SKM-1 treated with dmso at 0.1 percent for 144 hours (cell line): ENCODE results near the gene PDSS2.
"Not testable (repeated sequence)": the region's sequence is repeated elsewhere in the genome, so short reads cannot be mapped to it uniquely, and the experiment has no call there.

Source experiments
- DNase-seq: peaks from one replicate; lab custom pipeline; 2025; ENCODE audit not compliant: unreplicated experiment; lab: John Stamatoyannopoulos, UW

PDSS2 gene

GRCh38 chr6:107475360-107475759 is 16.0 kb upstream of the PDSS2 start:
- not testable (repeated sequence) for DNase-seq

- no peak for DNase-seq
Observed at GRCh38 chr6:107473660-107474059, 14.3 kb upstream of the PDSS2 start.

GRCh38 chr6:107470364-107470763 is 11.0 kb upstream of the PDSS2 start:
- DNase-seq = no peak

- no peak for DNase-seq
Observed at GRCh38 chr6:107466062-107466461, 6.7 kb upstream of the PDSS2 start.

GRCh38 chr6:107460083-107460631 is 793 bp upstream of the PDSS2 start:
- DNase-seq = peak; percentile 69

- DNase-seq = no peak
Observed at GRCh38 chr6:107458672-107459282, 587 bp downstream of the PDSS2 start.

GRCh38 chr6:107448776-107449175 is 10.6 kb downstream of the PDSS2 start:
- no peak for DNase-seq

GRCh38 chr6:107447663-107448216 is 11.6 kb downstream of the PDSS2 start:
- DNase-seq = no peak

- DNase-seq = no peak
Observed at GRCh38 chr6:107444277-107444676, 15.1 kb downstream of the PDSS2 start.

GRCh38 chr6:107443608-107444267 is 15.6 kb downstream of the PDSS2 start:
- no peak for DNase-seq

GRCh38 chr6:107442938-107443607 is 16.3 kb downstream of the PDSS2 start:
- no peak for DNase-seq

- no peak for DNase-seq
Observed at GRCh38 chr6:107441682-107442081, 17.7 kb downstream of the PDSS2 start.

GRCh38 chr6:107440936-107441335 is 18.4 kb downstream of the PDSS2 start:
- DNase-seq = no peak

GRCh38 chr6:107439406-107439805 is 20.0 kb downstream of the PDSS2 start:
- DNase-seq = no peak

- no peak for DNase-seq
Observed at GRCh38 chr6:107437691-107438090, 21.7 kb downstream of the PDSS2 start.

GRCh38 chr6:107436881-107437280 is 22.5 kb downstream of the PDSS2 start:
- DNase-seq = no peak

- DNase-seq = no peak
Observed at GRCh38 chr6:107435798-107436197, 23.6 kb downstream of the PDSS2 start.

GRCh38 chr6:107434812-107435211 is 24.6 kb downstream of the PDSS2 start:
- DNase-seq = no peak

- DNase-seq = not testable (repeated sequence)
Observed at GRCh38 chr6:107425951-107426350, 33.4 kb downstream of the PDSS2 start.

GRCh38 chr6:107423474-107423990 is 35.8 kb downstream of the PDSS2 start:
- no peak for DNase-seq

GRCh38 chr6:107421696-107422256 is 37.6 kb downstream of the PDSS2 start:
- no peak for DNase-seq
